ENCODE results near the gene ZNF772. TPM values are rescaled to one million over a fixed set of nuclear protein-coding genes. Genes with fewer than 3 reads are reported as not detected.
"Not testable (repeated sequence)": the region's sequence is repeated elsewhere in the genome, so short reads cannot be mapped to it uniquely, and the experiment has no call there.

ZNF772 gene
- total RNA-seq, result 1 to 10 TPM; 6.3 to 7.3 TPM
- 0.92 TPM for polyA plus RNA-seq

DNA sequence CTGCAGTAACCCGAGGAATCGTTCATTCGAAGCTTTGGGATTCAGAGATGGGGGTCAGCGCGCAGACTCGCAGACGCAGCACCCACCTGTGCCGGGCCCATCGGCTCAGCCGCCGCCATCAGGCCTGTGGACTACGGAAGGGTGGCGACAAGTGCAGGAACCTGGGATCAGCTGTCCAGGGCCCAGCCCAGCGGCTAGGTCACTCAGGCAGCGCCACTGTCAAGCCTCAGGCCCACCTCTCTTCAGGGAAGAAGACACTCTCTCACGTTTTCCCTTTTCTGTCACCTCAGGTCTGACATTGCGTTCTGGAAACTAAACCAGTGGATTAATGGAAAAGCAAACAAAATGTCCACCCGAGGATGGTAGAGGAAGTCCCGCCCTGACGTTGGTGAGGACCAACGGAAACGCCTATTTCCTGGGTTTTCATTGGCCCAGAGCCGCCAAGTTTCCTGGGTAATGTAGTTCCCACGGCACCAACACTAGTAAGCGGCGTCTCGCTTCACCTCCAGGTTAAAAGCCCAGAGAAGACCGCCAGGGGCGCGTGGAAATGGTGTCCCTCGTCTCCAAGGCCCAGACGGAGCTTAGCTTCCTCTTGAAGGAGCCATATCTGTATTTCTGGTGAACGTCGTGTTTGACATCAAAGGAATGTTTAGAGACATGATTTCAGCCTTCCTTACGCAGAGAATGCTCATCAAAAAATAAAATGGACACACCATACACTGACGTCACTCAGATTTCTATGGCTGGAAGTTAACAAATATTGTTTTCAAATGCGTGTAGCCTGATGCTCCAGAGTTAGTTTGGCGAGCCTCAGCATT, at the start of gene ZNF772:
Gene ZNF772 (minus strand): TSS at position 376 of the 818 bp plus-strand sequence. CDS start 257 bp downstream, at position 119.
- DNase-seq, result peak; percentile 69 to 94 (median 83)
- Histone ChIP-seq H3K27me3 (ENCODE audit: insufficient read depth, low read length, poor library complexity, severe bottlenecking) (no peaks in the 10 kb centered on the region), H3K4me1 (ENCODE audit: insufficient read depth, low read length) (peaks cover 8% of the 10 kb centered on the region), H3K27ac (ENCODE audit: low read depth, low read length) (peak within 1 kb of the TSS; percentile 49), H3K36me3 (ENCODE audit: insufficient read depth, low read length) (peaks cover 25% of the 10 kb centered on the region), H3K4me3 (ENCODE audit: low read length) (peak within 1 kb of the TSS; percentile 95), H3K9me3 (ENCODE audit: low read length) (peaks cover 46% of the 10 kb centered on the region)
- Mint-ChIP-seq H3K9me3 (peaks cover 39 to 80% (median 68%) of the 10 kb centered on the region in 5 donors), H3K4me1 (peaks cover 11 to 25% (median 23%) of the 10 kb centered on the region in 3 donors), H3K4me3 (peak within 1 kb of the TSS; percentile 78 to 94 (median 91)), H3K27me3 (peaks cover 1 to 11% of the 10 kb centered on the region in 2 donors), H3K27ac (peak within 1 kb of the TSS; percentile 3 to 95 (median 91)), H3K36me3 (peaks cover 23 to 60% (median 51%) of the 10 kb centered on the region in 3 donors)
- ChIA-PET POLR2A (interaction anchor here (0.6 to 1.4 kb wide), 4 partner anchors 10 to 237 kb away, joined by 3 read pairs; partner anchors contain the start of genes TRAPPC2B, ZNF419, ZNF547 and ZNF773), CTCF (interaction anchor here (1.0 to 1.4 kb wide), 2 partner anchors 89 to 204 kb away, joined by 3 read pairs; partner anchors contain the start of gene ZNF551)

DNA sequence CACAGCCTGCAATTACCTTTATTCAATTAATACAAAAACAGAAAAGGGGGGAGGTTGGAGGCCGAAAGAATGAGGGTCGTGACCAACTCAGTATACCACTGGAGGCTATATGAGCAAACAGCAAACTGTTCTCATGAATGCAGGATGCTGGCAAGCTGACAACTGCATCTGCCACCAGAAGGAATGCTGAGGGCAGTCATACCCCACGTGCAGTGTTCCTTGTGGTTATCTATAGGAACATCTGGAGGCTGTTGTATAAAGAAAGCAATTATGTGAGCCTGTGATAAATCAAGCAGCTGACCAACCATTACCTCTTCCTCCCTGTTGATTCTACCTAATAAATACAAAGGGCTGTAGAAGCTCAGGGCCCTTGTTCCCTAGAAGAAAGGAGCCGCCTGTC, 40.7 kb upstream of the ZNF772 start:
- H3K27me3 ChIP-seq (ENCODE audit: insufficient read depth, low read length, poor library complexity, severe bottlenecking); H3K4me1 ChIP-seq (ENCODE audit: insufficient read depth, low read length); H3K27me3 Mint-ChIP-seq; POLR2A ChIA-PET; CTCF ChIA-PET; H3K36me3 ChIP-seq (ENCODE audit: insufficient read depth, low read length); H3K4me3 Mint-ChIP-seq; DNase-seq; H3K27ac Mint-ChIP-seq; H3K27ac ChIP-seq (ENCODE audit: low read depth, low read length); H3K4me1 Mint-ChIP-seq; H3K4me3 ChIP-seq (ENCODE audit: low read length): not testable (repeated sequence)
- H3K9me3 Mint-ChIP-seq, result peaks cover 33 to 77% (median 67%) of the 10 kb centered on the region in 5 donors
- peaks cover 26% of the 10 kb centered on the region for H3K9me3 ChIP-seq (ENCODE audit: low read length)
- peaks cover 20 to 62% (median 46%) of the 10 kb centered on the region in 3 donors for H3K36me3 Mint-ChIP-seq

DNA sequence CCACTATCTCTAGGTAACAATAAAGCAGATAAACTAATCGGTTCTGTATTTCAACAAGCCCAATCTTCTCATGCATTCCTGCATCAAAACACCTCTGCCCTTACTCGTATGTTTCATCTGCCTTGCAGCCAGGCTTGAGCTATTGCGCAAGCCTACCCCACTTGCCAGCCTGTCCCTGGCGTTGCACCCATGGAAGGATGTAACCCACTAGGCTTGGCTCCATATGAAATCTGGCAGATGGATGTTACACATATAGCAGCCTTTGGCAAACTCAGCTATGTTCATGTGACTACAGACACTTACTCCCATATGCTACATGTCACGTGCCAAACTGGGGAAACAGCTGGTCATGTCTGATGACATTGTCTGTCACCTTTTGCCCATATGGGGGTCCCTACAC, 37.9 kb upstream of the ZNF772 start:
- peaks cover 27 to 71% (median 57%) of the 10 kb centered on the region in 3 donors for H3K36me3 Mint-ChIP-seq
- CTCF ChIA-PET, result no interaction called here
- H3K36me3 ChIP-seq (ENCODE audit: insufficient read depth, low read length), result peaks cover 8% of the 10 kb centered on the region

DNA sequence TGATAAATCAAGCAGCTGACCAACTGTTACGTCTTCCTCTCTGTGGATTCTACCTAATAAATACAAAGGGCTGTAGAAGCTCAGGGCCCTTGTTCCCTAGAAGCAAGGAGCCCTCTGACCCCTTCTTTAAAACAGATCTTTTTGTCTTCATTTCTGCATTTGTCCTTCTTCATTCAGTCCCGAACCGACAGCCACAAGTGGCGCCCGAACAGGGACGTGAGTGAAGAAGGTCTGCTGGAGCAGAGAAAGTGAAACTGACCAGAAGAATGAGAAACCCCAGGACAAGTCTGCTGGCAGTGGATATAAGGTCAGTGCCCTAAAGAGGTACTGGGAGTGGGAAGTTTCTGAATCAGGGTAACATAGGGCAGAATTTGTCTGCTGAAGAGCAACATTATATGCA, 35.5 kb upstream of the ZNF772 start:
- ChIA-PET CTCF (no interaction called here), POLR2A (no interaction called here)
- Histone ChIP-seq H3K4me3 (ENCODE audit: low read length) (no peak overlapping the region), H3K27me3 (ENCODE audit: insufficient read depth, low read length, poor library complexity, severe bottlenecking) (no peaks in the 10 kb centered on the region), H3K36me3 (ENCODE audit: insufficient read depth, low read length) (peaks cover 8% of the 10 kb centered on the region), H3K27ac (ENCODE audit: low read depth, low read length) (no peak overlapping the region), H3K4me1 (ENCODE audit: insufficient read depth, low read length) (no peaks in the 10 kb centered on the region), H3K9me3 (ENCODE audit: low read length) (peaks cover 42% of the 10 kb centered on the region)
- Mint-ChIP-seq H3K4me1 (no peaks in the 10 kb centered on the region), H3K27me3 (no peaks in the 10 kb centered on the region), H3K36me3 (peaks cover 38 to 82% (median 76%) of the 10 kb centered on the region in 3 donors), H3K4me3 (no peak overlapping the region), H3K27ac (no peak overlapping the region), H3K9me3 (peaks cover 61 to 90% (median 84%) of the 10 kb centered on the region in 5 donors)
- DNase-seq, result no peak

More for the DNA sequence above, 37.9 kb upstream of the ZNF772 start:
- no peak overlapping the region for H3K4me3 ChIP-seq (ENCODE audit: low read length)
- H3K27ac ChIP-seq (ENCODE audit: low read depth, low read length), result no peak overlapping the region
- H3K4me3 Mint-ChIP-seq, result no peak overlapping the region
- no peaks in the 10 kb centered on the region for H3K4me1 Mint-ChIP-seq
- no peaks in the 10 kb centered on the region for H3K27me3 ChIP-seq (ENCODE audit: insufficient read depth, low read length, poor library complexity, severe bottlenecking)
- no peak for DNase-seq
- POLR2A ChIA-PET, result no interaction called here
- no peaks in the 10 kb centered on the region for H3K4me1 ChIP-seq (ENCODE audit: insufficient read depth, low read length)
- H3K9me3 ChIP-seq (ENCODE audit: low read length), result peaks cover 35% of the 10 kb centered on the region
- H3K9me3 Mint-ChIP-seq, result peaks cover 46 to 87% (median 76%) of the 10 kb centered on the region in 5 donors
- peaks cover 0 to 1% of the 10 kb centered on the region in 2 donors for H3K27me3 Mint-ChIP-seq
- H3K27ac Mint-ChIP-seq, result no peak overlapping the region

GRCh38 chr19:57511484-57511883, 34.1 kb upstream of the ZNF772 start:
- Mint-ChIP-seq H3K27ac (no peak overlapping the region), H3K36me3 (peaks cover 36 to 84% (median 79%) of the 10 kb centered on the region in 3 donors), H3K27me3 (no peaks in the 10 kb centered on the region), H3K9me3 (peaks cover 58 to 92% (median 85%) of the 10 kb centered on the region in 5 donors), H3K4me1 (no peaks in the 10 kb centered on the region), H3K4me3 (no peak overlapping the region)
- ChIA-PET POLR2A (interaction anchor here (0.6 kb wide), 1 partner anchor 802 kb away, joined by 3 read pairs; no protein-coding TSS in a partner anchor), CTCF (no interaction called here)
- Histone ChIP-seq H3K9me3 (ENCODE audit: low read length) (peaks cover 54% of the 10 kb centered on the region), H3K27ac (ENCODE audit: low read depth, low read length) (no peak overlapping the region), H3K4me1 (ENCODE audit: insufficient read depth, low read length) (no peaks in the 10 kb centered on the region), H3K36me3 (ENCODE audit: insufficient read depth, low read length) (peaks cover 18% of the 10 kb centered on the region), H3K27me3 (ENCODE audit: insufficient read depth, low read length, poor library complexity, severe bottlenecking) (no peaks in the 10 kb centered on the region), H3K4me3 (ENCODE audit: low read length) (no peak overlapping the region)
- no peak for DNase-seq

- Histone ChIP-seq H3K4me3 (ENCODE audit: low read length) (no peak overlapping the region), H3K4me1 (ENCODE audit: insufficient read depth, low read length) (peaks cover 3% of the 10 kb centered on the region), H3K9me3 (ENCODE audit: low read length) (peaks cover 39% of the 10 kb centered on the region), H3K27me3 (ENCODE audit: insufficient read depth, low read length, poor library complexity, severe bottlenecking) (no peaks in the 10 kb centered on the region), H3K36me3 (ENCODE audit: insufficient read depth, low read length) (peaks cover 38% of the 10 kb centered on the region), H3K27ac (ENCODE audit: low read depth, low read length) (no peak overlapping the region)
- no peak overlapping the region for H3K4me3 Mint-ChIP-seq
- peaks cover 52 to 87% (median 85%) of the 10 kb centered on the region in 3 donors for H3K36me3 Mint-ChIP-seq
- H3K9me3 Mint-ChIP-seq, result peaks cover 35 to 91% (median 78%) of the 10 kb centered on the region in 5 donors
- peak overlapping the region in 1 of 8 donors; percentile 78 for H3K27ac Mint-ChIP-seq
- CTCF ChIA-PET, result no interaction called here
- no peak for DNase-seq
- H3K4me1 Mint-ChIP-seq, result peaks cover 14 to 23% (median 18%) of the 10 kb centered on the region in 3 donors
- H3K27me3 Mint-ChIP-seq, result no peaks in the 10 kb centered on the region
- POLR2A ChIA-PET, result no interaction called here
These were observed 28.8 kb upstream of the ZNF772 start for GRCh38 chr19:57506163-57506562.

DNA sequence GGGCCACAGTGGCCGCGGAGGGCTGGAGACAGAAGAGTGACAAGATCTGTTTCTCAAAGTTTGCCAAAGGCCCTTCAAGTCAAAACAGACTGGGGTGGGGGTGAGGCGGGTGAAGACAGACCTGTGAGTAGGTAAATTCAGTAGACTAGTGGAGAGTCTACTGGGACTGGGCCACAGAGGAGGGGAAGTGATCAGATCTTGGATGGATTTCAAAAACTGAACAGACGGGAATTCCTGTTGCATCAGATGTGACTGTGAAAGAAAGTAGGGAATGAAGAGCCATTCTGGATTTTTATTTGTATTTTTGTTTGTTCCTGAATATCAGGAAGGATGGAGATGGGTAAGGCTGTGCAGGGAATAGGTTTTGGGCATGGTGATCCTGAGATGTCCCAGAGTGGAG, 23.0 kb upstream of the ZNF772 start:
- DNase-seq; H3K27me3 ChIP-seq (ENCODE audit: insufficient read depth, low read length, poor library complexity, severe bottlenecking); CTCF ChIA-PET; H3K27me3 Mint-ChIP-seq; H3K27ac ChIP-seq (ENCODE audit: low read depth, low read length): not testable (repeated sequence)
- Mint-ChIP-seq H3K4me3 (peak overlapping the region; percentile 51 to 93 (median 73)), H3K4me1 (peaks cover 29 to 36% (median 34%) of the 10 kb centered on the region in 3 donors), H3K36me3 (peaks cover 36 to 63% (median 50%) of the 10 kb centered on the region in 3 donors), H3K9me3 (peaks cover 15 to 81% (median 60%) of the 10 kb centered on the region in 5 donors), H3K27ac (peak overlapping the region; percentile 46 to 89 (median 84))
- Histone ChIP-seq H3K9me3 (ENCODE audit: low read length) (peaks cover 14% of the 10 kb centered on the region), H3K4me3 (ENCODE audit: low read length) (peak overlapping the region; percentile 40), H3K36me3 (ENCODE audit: insufficient read depth, low read length) (peaks cover 18% of the 10 kb centered on the region), H3K4me1 (ENCODE audit: insufficient read depth, low read length) (peaks cover 11% of the 10 kb centered on the region)
- POLR2A ChIA-PET, result interaction anchor here (1.0 kb wide), 1 partner anchor 13 kb away, joined by 5 read pairs; the partner anchor contains the start of gene ZNF419
